ENCODE data around the gene RHBDL1.

DNA sequence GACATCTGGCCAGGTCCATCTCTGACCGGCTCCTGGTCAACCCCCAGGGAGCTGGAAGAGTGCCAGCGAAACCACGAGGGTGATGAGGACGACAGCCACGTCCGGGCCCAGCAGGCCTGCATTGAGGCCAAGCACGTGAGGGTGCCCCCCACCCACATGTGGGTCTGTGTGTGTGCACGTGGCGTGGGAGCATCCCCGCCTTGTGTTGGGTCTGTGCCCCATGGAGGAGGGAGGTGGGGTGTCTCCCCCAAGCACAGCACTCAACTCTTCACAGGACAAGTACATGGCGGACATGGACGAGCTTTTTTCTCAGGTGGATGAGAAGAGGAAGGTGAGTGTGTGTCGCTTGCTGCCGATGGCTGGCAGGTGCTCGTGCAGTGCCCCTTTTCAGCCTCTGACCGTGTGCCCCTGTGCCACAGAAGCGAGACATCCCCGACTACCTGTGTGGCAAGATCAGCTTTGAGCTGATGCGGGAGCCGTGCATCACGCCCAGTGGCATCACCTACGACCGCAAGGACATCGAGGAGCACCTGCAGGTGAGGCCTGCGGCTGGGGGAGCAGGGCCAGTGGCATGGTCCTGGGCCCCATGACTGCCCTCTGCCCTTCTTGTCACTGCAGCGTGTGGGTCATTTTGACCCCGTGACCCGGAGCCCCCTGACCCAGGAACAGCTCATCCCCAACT, 6.4 kb downstream of the RHBDL1 start:
- TF ChIP-seq, protein P1, sequence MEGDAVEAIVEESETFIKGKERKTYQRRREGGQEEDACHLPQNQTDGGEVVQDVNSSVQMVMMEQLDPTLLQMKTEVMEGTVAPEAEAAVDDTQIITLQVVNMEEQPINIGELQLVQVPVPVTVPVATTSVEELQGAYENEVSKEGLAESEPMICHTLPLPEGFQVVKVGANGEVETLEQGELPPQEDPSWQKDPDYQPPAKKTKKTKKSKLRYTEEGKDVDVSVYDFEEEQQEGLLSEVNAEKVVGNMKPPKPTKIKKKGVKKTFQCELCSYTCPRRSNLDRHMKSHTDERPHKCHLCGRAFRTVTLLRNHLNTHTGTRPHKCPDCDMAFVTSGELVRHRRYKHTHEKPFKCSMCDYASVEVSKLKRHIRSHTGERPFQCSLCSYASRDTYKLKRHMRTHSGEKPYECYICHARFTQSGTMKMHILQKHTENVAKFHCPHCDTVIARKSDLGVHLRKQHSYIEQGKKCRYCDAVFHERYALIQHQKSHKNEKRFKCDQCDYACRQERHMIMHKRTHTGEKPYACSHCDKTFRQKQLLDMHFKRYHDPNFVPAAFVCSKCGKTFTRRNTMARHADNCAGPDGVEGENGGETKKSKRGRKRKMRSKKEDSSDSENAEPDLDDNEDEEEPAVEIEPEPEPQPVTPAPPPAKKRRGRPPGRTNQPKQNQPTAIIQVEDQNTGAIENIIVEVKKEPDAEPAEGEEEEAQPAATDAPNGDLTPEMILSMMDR (IDR thresholded peaks at IDR 0.05; ENCODE audit: poor library complexity), result no peak
- no peak for TF ChIP-seq EZH2 (IDR thresholded peaks at IDR 0.05; ENCODE audit: borderline replicate concordance)

Measured in hepatocyte (in vitro differentiated cells).